HS-5 (cell line): ENCODE data around the gene VPS50.
"Not testable (repeated sequence)": the region's sequence is repeated elsewhere in the genome, so short reads cannot be mapped to it uniquely, and the experiment has no call there.

Experiments
- DNase-seq: peaks from one replicate; pipeline ENCODE4 v3.0.0-alpha.2; 2012; ENCODE audit warnings: low read depth

Gene VPS50

DNA sequence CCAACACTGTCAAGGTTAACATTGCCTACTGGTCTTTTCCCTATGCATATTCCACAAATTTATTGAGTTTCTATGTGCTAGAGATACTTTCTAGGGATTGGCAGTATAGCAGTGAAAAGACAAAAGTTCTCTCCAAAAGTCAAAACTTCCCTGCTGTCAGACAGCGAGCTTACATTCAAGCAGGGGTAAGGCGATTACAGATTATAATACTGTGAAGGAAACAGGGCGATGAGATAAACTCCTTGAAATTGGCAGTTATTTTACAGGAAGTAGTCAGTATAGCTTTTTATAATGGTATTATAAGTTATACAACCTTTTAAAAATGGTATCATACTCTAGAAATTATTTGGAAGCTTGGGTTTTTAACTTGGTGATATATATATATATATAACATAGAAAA is 9.9 kb downstream of the VPS50 start:
- DNase-seq: no peak

GRCh38 chr7:93245525-93246432 is 13.6 kb downstream of the VPS50 start:
- DNase-seq: no peak

GRCh38 chr7:93249491-93250148 is 17.5 kb downstream of the VPS50 start:
- DNase-seq: no peak

- no peak for DNase-seq
Measured at GRCh38 chr7:93258661-93259060, 26.5 kb downstream of the VPS50 start.

DNA sequence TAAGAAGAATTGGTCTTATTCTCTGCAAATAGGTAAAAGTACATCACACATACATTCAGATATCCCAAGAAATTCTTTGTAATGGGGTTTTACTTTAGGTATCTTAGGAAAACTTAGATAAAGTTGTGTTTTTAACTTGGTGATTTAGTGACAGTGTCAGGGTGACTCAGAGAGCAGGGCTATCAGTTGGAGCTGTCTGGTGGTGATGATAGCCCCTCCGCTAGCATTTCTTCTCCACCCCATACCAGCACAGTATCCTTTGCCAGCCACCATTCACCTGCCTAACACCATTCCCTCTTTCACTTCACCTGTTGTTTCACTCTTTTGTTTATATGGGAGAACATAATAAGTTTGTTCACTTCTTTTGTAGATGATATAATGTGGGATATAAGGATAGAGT is 30.4 kb downstream of the VPS50 start:
- DNase-seq: no peak

- DNase-seq: no peak
Measured at GRCh38 chr7:93265220-93265619, 33.1 kb downstream of the VPS50 start.

DNA sequence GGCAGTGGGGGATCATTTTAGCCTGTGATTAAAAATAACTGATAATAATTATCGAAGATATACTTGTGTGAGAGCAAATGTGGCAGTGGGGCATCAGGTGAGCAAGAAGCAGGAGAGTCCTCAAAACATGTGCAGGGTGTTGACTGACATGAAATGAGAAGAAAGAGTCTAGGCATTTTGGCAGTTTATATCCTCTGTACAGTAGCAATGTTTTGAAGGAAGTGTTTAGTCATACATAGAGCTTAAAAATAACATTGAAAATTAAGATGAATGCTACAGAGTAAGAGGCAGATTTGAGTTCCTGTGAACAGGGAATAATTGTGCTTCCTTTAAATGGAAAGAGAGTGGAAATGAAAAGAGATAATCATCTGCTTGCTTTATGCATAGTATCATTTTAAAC is 47.4 kb downstream of the VPS50 start:
- DNase-seq: no peak

GRCh38 chr7:93284908-93285307 is 52.7 kb downstream of the VPS50 start:
- no peak for DNase-seq

GRCh38 chr7:93293229-93293628 is 61.1 kb downstream of the VPS50 start:
- no peak for DNase-seq

DNA sequence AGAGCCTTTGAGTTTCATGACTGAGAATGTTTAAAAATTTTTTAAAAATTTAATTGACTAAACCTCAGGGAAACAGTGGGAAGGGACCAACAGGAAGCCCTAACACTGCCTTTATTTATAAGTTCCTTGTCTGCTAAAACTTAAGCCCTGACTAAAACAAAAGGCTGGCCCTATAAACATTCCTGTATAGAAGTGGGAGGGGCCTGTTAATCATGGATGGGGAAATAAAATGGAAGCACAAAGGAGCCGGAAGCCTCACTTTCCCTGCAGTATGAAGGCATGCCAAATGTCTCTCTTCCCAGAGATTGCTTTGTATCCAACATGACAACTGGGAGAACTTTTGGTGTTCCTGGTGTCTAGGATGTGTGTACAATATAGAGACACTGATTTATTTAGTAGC is 66.0 kb downstream of the VPS50 start:
- DNase-seq: no peak

GRCh38 chr7:93298671-93299070 is 66.5 kb downstream of the VPS50 start:
- DNase-seq: no peak

DNA sequence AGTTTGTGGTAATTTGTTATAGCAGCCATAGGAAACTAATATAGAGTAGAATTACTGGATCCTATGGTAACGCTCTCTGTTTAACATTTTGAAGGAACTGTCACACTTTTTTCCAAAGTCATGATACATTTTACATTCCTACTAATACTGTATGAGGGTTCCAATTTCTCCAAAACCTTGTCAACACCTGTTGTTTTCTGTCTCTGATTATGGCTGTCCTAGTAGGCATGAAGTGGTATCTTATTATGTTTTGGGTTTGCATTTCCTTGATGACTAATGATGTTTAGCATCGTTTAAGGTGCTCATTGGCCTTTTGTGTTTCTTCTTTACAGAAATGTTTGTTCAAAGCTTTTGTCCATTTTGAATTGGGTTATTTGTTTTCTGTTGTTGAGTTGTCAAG is 69.6 kb downstream of the VPS50 start:
- no peak for DNase-seq

- peak; percentile 53 for DNase-seq
Measured at GRCh38 chr7:93307131-93307660, 75.0 kb downstream of the VPS50 start.

- DNase-seq: no peak
Measured at GRCh38 chr7:93307943-93308342, 75.8 kb downstream of the VPS50 start.

- DNase-seq: no peak
Measured at GRCh38 chr7:93310346-93310745, 78.2 kb downstream of the VPS50 start.

DNA sequence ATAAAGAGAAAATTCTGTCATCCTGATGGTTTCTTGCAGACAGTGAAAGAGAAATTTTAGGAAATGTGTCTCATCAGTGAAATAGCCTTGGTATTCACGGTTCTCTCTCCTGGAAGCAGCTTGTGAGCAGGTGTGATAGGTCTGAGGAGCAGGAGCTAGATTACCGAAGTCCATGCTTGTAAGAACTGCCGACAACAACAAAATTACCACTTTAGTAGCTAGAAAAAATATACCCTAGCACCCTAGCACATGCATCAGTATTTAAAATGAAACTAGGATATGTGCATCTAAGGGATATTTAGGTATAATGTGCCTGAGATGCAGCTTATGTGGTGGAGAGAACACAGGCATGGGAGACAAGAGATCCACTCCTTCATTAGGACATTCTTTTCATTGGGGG is 82.3 kb downstream of the VPS50 start:
- DNase-seq: no peak

- DNase-seq: no peak
Measured at GRCh38 chr7:93315896-93316295, 83.7 kb downstream of the VPS50 start.

DNA sequence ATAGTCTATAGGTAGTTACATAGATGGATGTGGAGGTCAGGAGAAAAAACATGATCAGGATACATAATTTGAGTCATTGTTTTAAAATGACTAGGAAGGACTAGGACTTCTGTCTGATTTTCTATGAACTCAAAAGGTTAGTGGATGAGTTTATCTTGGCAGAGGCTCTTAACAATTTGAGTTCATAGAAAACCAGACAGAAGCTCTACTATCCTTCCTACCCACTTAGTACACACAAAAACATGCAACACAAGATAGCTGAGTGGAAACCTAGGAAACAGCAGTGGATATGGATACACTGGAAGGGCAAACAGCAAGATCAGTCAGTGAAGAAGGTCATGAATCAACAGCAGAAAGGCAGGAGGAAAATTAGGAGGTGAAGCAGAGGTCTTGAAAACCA is 84.6 kb downstream of the VPS50 start:
- DNase-seq: no peak

- DNase-seq: no peak
Measured at GRCh38 chr7:93320887-93321286, 88.7 kb downstream of the VPS50 start.

DNA sequence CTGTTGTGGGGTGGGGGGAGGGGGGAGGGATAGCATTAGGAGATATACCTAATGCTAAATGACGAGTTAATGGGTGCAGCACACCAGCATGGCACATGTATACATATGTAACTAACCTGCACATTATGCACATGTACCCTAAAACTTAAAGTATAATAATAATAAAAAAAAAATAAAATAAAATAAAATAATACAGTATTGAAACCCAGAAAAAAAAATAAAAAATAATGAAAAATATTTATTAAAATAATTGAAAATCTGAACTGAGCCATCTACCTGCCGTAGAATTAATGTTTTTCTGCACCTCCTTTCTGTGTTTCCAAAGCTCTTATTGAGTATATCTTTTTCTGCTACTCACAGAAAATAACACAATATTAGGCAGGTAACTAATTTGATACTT is 94.1 kb downstream of the VPS50 start:
- DNase-seq: not testable (repeated sequence)

DNA sequence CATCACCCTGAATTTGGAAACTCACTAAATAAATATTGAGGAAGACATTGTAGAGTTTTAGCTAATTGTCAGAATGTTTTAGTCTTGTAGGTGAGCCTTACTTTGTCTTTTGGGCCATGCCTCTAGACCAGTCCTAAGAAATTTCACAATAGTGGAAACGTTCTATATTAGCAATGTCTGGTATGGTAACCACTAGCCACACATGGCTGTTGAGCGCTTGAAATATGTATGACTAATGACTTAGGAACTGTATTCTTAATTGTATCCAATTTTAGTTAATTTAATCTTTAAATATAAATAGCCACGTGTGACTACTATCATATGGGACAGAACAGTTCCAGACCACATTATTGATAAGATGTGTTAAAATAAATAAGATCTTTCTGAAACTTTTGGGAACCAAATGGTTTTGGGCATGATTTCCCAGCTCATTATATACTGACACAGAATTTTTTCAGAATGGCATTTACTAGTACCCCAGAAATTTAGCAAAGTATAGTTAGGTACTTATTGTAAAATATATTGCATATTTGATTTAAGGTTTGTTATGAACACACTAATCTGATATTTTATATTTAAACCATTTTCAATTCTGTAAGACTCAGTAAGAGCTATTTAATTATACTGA is 95.0 kb downstream of the VPS50 start:
- peak; percentile 73 for DNase-seq

DNA sequence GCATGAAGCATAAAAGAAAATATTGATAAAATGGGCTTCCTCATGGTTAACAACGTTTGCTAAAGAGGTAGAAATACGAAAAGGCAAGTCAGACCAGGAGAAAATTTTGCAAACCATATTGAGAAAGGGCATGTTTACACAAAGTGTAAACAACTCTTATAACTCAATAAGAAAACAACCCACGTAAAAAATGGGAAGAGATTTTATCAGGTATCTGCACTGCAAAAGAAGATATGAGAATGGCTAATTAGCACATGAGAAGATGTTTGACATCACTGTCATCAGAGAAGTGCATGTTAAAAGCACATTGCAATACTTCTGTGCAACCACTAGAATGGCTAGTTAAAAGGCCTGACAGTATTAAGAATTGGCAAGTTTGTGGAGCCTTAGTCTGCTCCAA is 99.5 kb downstream of the VPS50 start:
- no peak for DNase-seq

DNA sequence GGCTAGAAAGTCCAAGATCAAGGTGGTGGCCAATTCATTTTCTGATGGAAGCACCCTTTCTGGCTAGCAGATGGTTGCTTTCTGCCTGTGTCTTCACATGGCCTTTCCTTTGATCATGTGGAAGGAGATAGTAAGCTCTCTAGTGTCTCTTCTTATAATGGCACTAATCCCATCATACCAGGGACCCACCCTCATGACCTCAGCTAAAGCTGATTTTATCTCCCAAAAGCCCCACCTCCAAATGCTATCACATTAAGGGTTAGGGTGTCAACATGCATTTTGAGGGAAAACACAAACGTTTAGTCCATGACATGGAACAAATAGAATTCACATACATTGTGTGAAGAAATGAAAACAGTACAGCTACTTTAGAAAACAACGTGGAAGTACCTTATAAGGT is 100.0 kb downstream of the VPS50 start:
- no peak for DNase-seq
